NK-92 (cell line): ENCODE measurements around the gene AGBL1.

Experiments used
- DNase-seq: peaks from one replicate; lab custom pipeline; 2025; ENCODE audit not compliant: unreplicated experiment; lab: John Stamatoyannopoulos, UW

AGBL1 gene

DNA sequence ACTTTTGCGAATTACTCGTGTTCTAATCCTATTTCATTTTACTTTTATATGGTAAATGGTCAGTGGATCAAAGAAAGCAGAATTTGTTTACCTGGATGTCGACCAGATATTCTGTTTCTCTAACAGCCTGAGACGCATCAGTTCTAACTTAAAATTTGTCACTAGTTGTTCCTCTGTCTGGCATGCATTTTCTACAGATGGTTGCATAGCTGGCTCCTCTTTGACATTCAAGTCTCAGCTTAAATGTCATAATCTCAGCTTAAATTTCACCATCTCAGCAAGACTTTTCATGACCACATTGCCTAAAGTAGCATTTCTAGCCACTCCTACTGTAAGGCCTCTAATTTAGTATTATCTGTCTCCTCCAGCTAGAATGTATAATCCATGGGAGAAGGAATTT is 609.3 kb downstream of the AGBL1 start:
- DNase-seq: no peak

DNA sequence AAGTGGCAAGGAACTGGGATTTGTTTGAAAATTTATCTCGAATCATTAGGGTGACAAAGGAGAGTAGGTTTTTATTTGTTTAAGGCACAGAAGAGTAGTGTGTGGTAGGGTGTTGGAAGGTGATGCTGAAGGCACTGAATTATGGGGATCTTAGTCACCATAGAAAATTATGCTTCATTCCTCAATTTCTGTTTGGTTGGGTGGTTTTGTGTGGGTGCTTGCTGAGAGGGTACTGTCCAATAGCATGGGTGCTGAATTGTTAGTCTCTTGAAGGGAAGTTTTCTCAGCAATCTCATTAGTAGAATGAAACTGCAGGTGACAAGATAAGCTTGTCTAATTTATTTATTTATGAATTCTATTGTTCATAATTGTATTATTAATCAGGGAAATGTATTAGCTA is 610.9 kb downstream of the AGBL1 start:
- DNase-seq: no peak

DNA sequence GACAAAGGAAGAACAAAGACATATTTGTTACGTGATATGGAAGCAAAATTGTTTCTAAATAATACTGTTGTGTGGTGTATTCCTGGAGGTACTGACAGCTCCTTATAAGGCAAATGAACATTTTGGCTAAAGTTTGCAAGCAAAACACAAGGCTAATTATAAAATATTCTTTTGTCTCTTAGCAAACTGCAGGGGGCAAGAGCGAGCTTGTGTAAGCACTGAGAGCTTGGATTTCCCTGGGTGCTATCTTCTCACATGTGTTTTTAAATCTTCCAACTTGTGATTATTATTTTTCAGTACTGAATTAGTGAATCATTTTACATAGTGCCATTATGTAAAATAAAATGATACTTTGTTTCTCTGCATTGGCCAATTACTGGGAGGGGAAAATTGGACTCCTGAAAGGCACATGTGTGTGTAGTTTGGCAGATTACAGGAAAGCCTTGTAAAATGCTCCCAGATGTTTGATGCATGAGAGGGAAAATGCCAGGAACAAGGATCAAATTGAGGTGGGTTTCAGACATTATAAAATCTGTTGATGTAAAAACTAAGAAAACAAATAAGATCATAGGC is 611.5 kb downstream of the AGBL1 start:
- no peak for DNase-seq

DNA sequence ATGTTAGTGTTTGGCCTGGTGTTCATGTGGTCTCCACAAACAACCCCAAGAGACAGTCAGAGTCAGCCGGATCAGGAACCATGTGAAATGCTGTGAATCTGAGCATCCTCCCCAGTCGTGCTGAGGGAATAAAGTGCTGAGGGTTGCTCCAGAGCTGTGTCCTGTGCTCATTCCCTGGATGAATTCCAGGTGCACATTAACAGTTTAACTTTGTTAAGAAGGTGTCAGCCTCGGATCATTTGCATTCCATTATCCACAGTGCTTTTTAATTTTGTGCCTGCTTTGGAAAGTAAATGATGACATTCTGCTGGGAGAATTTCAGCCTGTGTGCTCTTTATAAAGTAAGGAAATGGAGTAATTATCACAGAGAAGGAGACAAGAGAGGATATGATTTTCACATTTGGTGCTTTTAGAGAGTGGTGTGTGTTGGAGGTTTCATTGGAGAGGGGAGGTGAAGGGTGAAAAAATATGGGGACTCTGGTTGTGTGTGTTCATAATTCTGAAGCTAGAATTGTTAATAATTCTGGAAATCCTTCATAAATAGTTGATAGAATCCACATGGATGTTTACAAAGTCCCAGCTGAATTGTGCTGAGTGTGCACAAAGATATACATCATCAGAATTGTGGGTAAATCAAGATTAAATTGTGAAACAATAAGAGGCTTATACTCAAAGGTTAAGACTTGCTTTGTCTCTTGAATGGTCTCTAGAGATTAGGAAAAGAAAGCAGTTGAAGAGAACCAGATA is 621.4 kb downstream of the AGBL1 start:
- no peak for DNase-seq

DNA sequence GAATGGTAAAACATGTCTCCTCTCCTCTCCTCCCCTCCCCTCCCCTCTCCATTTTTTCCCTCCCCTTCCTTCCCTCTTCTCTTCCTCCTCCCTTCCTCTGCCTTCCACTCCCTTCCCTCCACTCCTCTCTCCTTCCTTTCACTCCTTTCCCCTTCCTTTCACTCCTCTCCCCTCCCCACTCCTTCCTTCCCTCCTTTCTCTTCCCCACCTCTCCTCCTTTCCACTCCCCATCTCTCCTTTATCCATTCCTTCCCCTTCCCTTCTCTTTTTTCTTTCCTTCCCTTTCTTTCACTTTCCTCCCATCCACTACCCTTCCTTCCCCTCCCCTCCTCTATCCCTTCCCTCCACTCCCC is 621.9 kb downstream of the AGBL1 start:
- no peak for DNase-seq

DNA sequence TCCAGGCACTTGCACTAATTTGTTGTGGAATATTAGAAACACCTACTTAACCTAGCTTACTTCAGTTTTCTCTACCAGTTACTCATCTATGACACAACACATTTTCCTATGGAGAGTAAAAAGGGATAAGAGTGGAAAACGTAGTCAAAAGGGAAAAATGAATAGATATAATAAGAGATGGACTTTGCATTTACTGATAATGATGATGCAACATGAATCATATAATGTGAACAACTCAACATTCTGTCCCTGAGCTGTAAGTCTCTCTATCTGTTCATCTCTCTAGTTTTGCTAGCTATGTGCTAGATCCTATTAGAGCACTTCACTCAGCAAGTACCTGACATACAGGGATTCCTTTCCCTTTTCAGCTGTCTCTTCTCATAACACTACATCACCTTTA is 627.1 kb downstream of the AGBL1 start:
- no peak for DNase-seq

DNA sequence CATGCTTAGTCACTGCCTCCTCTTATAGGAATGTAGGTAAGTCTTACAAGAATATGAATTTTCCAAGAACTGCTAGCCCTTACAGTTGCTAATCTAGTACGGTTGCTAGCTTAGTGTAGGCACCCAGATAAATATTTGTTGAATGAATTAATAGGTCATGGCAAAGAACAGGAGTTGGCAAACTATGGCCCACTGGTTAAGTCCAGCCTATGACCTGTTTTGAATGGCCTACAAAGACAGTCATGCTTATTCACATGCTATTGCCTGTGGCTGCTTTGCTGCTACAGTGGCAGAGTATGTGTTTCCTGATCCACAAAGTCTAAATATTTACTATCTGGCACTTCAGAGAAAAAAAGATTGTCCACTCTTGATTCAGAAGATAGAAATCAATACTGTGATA is 631.8 kb downstream of the AGBL1 start:
- no peak for DNase-seq

DNA sequence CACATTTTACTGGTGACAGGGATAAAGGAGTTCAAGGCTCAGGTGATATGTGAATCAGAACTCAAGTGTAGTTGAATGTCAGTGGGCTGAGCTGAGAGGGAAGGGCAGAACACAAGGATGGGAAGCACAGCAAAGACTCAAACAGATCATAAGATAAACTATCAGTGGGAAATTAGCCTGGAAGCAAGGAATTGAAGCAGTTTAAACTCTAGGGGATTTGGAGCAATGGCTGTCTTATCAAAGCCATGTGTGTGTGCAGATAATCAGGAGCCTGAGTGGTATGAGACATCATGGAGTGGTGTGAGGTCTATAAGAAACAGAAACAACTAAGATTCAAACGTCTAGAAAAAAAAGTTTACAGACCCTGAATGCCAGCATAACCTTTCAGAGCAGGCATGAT is 634.6 kb downstream of the AGBL1 start:
- DNase-seq: no peak

DNA sequence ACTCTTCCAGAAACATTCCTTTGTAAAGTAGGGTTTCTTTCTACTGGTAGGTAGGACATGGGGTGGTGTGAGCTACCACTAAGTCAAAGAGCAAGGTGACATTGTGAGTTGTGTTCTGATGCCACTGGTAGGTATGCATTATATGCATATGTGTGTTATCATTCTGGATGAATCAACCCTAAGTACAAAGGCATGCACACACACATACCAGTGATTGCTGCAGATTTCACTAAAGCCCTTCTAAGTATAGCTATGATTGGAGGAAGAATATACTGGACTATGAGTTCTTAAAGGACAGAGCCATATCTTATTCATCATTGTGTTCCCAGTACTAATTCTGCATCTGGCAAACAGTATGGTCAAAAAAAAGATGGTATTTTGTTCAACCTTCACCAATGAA is 646.0 kb downstream of the AGBL1 start:
- no peak for DNase-seq

DNA sequence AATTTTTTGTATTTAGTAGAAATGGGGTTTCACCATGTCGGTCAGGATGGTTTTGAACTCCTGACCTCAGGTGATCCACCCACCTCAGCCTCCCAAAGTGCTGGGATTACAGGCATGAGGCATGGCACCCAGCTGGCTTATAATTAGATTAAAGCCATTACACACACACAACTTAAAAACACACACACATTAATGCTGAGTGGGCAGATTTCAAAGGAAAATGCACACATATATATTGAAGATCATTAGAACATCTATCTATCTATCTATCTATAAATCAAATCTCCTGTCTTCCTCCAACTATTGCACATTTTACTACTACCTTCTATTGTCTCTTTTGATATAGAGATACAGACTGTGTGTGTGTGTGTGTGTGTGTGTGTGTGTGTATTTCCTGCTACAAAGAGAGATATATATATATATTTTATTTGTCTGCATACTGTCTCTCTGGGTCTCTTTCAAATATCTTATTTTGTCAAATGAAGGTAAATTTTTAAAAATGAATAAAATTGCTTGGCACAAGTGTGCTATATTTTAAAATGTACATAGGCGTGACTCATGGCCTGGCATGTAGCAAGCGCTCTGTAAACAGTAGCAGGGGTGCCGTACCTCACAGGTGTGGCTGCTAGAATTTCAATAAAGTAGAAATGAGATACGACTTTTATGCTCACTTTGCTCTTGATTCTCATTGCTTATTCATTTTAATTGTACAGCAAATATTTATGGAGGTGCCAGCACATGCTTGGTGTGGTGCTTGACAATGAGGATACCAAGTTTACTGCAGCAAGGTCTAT is 655.8 kb downstream of the AGBL1 start:
- no peak for DNase-seq

DNA sequence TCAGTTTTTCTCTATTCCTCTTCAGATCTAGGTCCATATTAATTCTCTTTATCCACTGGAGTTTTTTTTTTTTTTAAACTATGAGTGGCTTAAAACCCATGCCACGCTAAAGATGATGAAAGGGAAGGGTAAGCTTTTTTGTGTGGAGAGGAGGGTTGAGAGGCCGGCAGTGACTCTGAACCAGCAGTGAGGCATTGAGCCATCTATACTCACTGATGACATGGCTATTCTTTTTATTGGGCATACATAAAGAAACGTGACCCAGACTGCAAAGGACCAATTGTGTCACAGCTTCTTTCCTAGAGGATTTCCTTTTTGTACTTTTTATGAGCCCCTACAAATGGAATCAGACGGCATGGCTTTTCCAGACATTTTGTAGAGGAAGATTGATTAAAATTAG is 662.2 kb downstream of the AGBL1 start:
- DNase-seq: no peak

DNA sequence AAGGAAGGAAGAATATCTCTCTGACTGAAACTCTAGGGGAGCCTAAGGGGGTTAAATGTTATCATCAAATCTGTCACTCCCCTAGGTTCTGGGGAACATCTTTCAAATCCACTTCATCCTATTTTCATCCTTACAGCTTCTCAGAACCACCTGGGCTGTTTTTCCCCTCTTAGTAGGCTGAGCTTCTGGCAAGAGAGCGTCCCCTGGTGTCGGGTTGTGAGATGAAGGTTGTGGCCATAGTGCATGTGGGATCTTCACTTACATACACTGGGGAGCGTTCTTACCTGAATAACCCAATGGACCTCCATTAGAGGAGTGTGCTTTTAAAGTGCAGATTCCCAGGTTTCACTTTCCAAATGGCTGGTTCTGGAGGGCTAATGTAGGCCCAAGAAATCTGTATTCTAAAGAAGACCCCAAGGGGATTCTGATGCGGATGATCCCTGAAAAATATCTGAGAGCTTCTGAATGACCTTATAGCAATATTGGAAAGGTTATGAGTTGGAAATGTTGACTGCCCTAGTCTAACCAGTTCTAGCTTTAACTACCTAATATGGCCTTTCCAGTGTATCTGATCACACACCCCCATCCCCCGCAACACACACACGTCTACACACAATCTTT is 663.7 kb downstream of the AGBL1 start:
- DNase-seq: no peak

DNA sequence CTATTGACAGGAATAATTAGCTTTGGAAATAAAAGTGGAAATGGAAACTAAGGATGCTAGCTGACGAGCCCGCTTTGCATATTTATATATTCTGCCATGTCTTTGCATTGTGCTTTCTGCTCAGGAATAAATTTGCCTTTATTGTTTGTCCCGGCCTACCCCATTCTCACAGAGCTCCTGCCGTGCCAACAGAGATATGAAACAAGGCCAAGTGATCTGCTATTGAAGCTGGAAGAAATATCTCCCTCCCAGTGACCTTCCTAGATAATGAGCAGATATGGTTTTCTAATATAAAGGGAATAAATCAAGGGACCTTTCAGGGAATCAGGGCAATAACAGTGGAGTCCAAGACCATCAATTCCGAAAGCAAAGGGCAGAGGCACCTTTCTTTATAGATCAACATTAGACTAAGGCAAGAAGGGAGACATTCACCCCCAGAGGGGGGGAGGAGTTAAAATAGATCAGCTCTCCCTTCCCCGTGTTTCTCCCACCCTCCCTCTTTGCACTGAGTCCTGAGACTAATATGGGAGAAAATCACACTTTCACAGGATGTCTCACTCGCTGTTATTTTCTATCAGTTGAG is 664.6 kb downstream of the AGBL1 start:
- DNase-seq: no peak

DNA sequence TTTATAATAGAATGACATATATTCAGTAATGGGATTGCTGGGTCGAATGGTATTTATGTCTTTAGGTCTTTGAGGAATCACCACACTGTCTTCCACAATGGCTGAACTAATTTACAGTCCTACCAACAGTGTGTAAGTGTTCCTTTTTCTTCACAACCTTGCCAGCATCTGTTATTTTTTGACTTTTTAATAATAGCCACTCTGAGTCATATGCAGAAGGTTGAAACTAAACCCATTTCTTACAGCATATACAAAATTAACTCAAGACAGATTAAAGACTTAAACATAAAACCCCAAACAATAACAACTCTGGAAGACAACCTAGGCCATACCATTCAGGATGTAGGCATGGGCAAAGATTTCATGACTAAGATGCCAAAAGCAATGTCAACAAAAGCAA is 671.4 kb downstream of the AGBL1 start:
- DNase-seq: no peak

DNA sequence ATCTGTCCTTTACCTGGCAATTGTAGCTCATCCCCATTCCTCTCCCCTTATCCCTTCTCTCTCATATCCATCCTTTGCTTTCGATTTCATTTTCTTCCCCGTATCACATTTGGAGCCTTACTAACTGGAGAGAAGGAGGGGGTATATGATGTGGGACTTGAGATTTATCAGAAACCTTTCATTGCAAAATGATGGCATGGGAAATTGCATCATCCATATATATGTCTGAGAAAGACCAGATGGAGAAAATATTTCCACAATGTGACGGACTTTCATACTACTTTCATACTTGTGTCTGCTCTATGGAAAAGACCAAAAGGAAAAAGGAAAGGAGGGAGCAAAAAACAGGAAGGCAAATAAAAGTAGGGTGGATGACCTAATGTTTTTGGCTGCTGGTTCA is 675.2 kb downstream of the AGBL1 start:
- no peak for DNase-seq

DNA sequence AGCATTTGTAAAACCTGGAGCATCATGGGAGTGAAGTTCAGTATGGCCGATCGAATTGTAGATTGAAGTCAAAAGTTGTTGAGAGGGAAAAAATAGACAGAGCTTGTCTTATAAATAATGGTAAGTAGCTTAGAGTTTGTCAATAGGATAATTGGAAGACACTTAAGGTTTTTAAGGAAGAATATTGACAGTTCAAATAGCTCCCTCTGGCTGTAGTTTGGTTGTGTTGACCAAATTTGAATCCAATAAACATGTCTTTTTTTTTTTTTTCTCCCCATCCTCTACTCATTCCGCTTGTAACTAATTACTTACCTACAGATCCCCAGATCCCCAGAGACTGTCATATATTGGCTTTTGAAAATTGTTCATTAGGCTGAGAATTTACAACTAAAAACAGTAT is 677.0 kb downstream of the AGBL1 start:
- DNase-seq: no peak

DNA sequence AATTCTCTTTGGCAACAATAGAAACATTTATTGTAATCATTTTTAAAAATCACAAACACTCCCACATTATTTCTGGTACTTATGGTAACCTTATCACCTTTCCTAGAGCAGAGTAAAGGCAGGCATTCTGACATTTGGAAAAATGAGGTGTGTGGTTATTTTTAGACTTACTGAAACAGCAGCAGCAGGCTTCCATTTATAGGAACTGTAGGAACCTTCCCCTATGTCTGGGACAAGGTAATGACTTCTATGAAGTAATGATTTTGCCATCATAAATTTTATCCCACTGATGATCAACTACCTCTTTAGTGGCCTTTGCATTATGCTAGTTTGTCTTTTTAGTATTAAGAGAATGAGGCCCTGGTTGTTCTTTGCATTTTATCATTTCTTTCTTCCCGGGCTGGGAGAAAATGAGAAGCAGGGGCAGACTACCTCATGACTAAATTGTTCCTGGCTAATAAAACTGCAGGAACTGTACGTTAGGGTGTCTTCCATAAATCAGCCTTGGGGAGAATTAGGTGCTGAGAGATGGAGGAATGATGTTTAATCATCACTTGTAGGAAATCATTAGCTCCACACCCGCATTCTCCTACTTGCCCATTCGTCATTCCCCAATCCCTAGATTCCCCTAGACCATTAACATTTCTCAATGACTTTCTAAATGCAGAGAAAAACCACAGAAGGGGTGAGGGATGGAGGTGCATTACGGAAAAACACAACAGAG is 680.3 kb downstream of the AGBL1 start:
- no peak for DNase-seq

DNA sequence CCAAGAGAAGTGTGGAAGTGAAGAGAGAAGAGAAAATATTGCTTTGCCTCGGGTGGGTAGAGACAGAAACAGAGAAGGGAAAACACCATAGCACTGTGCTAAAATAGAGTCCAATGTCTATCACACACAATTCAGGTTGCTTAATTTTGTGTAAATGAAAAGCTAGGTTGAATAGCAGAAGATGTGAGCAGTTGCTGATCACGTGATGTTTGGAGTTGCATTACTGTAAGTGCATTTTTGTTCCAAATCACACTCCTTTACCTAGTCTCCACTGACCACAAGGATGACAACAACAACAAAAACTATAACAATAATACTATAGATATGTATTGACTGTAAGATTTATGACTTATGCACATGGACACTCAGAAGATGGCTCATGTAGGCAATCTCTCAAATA is 683.2 kb downstream of the AGBL1 start:
- no peak for DNase-seq

DNA sequence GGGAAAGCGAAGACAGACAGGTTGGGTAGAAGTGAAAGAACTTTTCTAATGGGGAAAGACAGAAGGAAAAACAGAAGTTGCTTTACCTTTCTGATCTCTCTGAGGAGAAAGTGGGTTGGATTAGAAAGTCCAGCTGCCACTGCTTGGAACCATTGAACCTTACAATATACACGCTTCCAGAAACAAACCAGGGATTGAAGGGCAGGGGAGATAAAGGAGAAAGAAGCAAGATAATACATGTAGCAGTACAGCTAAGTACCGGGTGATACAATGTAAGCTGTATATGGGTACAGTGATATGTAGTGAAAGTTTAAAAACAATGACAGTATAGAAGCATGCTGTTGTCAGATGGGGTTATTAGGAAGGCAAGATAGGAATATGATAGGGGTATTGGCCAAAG is 684.4 kb downstream of the AGBL1 start:
- DNase-seq: no peak

DNA sequence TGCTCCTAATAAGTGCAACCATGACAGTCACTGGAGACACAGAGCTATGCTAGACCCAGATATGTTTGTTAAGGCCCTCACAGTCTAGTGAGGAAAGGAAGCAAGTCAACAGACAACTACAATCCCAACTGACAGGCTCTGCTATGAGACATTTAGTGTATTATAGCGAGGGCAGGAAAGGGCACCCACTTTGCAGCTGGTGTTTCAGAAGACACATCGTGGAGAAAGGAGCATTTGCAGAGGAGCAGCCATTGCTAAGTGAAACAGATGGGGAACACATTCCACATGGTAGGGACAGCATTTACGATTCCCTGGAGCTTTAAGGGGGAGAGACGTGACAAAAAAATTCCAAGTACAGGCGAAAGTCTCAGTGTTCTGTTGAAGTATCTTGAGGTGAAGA is 685.6 kb downstream of the AGBL1 start:
- no peak for DNase-seq
